Skin of body (tissue), 2 donors: ENCODE results near the gene NCOA5. TPM values are rescaled to one million over a fixed set of nuclear protein-coding genes. Genes with fewer than 3 reads are reported as not detected.

ENCODE experiments used
- DNase-seq: peaks from one replicate; lab custom pipeline; 2025; lab: John Stamatoyannopoulos, UW
- total RNA-seq: library from RNA; depleted of rRNA; stranded (reverse); fragments of >200 nt; gene quantifications from one replicate; pipeline ENCODE4 v1.2.3, GENCODE V29; 2014

The NCOA5 gene
- total RNA-seq, 1 donor from 2014 or later, result 10.8 TPM

DNA sequence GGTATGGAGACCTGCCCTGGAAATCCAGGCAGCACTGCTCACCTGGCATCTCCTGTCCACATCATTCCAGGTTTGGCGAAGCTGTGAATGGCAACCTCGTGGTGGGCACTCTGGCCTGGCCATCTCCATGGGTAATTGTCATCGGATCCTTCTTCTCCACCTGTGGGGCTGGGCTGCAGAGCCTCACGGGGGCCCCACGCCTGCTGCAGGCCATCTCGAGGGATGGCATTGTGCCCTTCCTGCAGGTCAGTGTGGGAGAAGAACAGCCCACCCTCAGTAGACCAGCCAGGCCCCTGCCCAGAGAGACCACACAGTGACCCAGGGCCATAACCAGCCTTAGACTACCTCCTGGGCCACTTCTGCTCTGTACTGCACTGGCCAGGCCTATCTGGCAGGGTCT lies 44.9 kb downstream of the NCOA5 start:
- DNase-seq, result no peak

DNA sequence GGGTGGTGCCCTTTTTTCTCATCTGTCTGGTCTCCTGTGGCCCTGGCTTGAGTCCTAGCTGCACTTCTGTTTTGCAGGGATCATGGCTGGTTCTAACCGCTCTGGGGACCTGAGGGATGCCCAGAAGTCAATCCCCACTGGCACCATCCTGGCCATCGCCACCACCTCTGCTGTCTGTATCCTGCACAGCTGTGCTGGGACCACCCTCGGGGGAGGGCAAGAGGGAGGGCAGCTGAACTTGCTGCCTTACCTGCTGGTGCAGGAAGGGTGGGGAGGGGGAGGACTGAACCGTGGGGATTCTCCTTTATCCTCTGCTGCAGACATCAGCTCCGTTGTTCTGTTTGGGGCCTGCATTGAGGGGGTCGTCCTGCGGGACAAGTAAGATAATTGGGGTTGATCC lies 46.2 kb downstream of the NCOA5 start:
- DNase-seq, result no peak

DNA sequence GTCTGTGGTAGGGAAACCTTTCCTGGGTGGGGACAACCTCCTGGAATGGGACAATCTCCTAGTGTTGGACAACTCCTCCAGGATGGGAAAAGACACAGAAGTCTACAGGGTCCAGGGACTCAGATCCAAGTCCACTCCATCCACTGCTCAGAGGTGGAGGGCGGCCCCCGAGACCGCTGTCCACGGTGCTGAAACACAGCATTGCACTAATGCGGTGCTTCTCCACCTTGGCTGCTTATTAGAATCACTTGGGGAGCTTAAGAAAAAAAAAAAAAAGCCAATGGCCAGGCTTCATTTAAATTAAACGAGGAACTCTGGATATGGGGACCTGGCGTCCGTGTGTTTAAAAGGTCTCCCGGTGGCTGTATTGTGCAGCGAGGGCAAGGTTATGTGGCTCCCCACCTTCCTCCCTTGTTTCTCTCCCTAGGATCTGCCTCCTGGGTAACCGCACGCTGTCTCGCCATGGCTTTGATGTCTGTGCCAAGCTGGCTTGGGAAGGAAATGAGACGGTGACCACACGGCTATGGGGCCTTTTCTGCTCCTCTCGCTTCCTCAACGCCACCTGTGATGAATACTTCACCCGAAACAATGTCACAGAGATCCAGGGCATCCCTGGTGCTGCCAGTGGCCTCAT lies 48.7 kb downstream of the NCOA5 start:
- no peak for DNase-seq

- no peak for DNase-seq
These were observed 52.7 kb downstream of the NCOA5 start for GRCh38 chr20:46037036-46037435.

- no peak for DNase-seq
These were observed 53.4 kb downstream of the NCOA5 start for GRCh38 chr20:46036370-46036769.

GRCh38 chr20:46035713-46036112 lies 54.0 kb downstream of the NCOA5 start:
- no peak for DNase-seq

GRCh38 chr20:46035253-46035652 lies 54.5 kb downstream of the NCOA5 start:
- DNase-seq, result no peak

DNA sequence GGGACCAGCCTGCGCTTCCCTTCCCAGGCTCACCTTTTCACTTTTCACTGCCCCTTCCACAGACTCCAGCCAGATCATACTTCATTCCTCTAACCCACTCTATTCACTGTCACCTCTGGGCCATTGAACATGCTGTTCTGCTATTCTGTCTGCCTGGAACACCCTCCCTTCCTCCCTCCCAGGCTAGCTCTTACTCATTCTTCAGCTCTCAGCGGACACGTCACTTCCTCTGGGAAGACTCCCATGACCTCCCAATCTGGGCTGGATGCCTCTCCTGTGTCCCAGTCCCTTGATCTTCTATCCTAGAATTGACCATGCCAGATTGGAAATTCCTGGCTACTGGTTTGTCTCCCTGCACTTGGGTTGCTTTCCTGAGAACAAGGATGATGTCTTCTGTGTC lies 55.7 kb downstream of the NCOA5 start:
- DNase-seq, result no peak

GRCh38 chr20:46031701-46032254 lies 58.0 kb downstream of the NCOA5 start:
- DNase-seq, result no peak

- no peak for DNase-seq
These were observed 58.7 kb downstream of the NCOA5 start for GRCh38 chr20:46031014-46031569.

DNA sequence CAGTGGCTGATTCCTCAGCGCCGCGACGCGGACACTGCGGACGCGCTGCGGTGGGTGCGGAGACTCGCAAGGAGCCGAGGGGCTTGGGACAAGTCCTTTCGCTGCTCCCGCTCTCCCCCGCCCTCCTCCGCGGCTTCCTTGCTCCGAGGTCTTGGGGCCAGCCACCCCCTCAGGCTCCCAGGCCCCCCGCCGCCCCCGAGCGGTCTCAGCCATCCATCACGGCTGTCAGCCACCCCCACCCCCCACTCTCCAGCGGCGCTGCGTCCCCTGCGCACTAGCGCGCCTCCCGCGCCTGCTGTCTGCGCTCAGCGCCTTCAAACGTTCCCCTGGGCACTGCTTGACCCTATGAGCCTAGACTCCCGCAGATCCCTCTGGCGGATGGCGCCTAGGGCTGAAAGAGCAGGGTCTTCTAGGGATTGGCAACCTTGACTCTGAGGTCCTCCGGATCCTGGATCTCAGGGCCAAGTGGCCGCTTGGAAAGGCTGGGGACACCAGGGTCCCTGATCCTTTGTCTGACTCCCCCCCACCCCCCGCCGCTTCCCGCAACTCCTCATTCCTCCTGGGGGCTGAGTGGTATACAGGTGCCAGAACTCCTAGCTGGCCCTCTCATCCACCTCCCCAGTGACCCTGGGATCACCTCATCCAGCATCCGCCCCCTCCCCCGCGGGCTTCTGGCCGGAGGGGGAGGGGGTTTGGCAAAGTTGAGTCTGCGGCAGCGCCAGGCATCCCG lies 59.3 kb downstream of the NCOA5 start:
- no peak for DNase-seq

DNA sequence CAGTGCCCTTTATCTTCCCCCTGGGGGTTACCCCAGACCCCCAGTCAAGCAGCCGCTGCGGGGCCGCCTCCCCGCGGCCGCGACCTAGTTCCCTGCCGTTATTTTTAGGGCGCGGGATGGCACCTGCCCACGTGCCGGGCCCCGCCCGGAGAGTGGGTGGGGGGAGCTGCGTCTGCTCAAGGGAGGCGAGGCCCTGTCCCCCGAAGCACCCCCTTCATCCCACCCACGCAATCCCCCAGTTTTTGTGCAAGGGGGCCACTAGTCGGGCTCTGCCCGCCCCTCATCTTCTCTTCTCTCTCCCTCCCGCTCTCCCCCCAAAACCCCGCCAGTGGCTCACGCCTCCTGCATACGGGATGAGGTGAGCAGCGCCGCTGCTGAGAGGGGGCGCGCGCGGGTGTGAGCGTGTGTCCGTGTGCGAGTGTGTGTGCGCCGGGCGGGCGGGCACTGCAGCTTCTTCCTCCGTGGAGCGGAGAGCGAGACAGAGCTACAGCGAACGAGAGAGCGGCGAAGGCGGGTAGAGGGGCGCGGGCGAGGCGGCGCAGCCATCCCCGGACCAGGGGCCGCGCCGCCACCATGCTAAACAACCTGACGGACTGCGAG lies 60.9 kb downstream of the NCOA5 start, which contains the start of gene SLC12A5:
TSS of gene SLC12A5 (plus strand) at position 444 of the 600 bp plus-strand sequence. CDS start at position 574, 130 bp downstream.
- DNase-seq, result no peak

GRCh38 chr20:46028110-46028509 lies 61.7 kb downstream of the NCOA5 start:
- DNase-seq, result no peak

- no peak for DNase-seq
These were observed 62.4 kb downstream of the NCOA5 start for GRCh38 chr20:46027245-46027853.

DNA sequence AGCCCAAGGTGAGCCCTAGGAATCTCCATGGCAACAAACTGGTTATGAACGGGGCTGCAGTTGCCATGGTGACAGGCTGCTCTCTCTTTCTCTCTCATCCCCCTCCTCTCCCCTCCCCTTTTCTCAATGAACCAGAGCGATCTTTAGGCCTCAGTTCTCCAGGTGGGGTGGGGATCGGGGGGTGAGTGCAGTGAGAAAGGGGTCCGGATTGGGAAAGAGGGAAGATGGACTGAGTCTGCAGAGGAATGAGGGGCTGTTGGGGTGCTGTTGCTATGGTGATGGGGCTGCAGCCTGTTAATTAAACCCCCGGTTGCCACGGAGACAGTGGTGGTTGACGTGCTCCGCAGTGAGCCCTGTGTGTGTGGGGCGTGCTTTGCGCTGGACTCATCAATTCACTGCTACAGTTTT lies 64.4 kb downstream of the NCOA5 start:
- no peak for DNase-seq

DNA sequence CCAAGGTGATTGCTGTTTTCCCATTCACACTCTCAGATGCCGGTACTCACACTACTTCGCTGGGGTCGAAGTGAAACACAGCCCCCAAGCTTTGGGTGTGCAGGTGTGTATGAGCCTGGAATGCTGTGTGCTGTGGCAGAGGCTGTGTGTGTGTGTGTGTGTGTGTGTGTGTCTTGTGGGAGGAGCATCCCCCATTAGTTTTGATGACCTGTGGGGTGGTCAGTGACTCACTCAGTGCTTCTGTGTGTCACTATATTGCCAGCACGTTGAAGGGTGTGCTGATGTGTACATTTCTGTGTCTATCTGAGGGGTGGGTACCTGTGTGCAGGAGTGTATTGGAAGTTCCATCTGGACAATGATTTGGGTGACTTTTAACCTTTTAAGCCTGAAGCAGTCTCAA lies 65.8 kb downstream of the NCOA5 start:
- DNase-seq, result no peak

DNA sequence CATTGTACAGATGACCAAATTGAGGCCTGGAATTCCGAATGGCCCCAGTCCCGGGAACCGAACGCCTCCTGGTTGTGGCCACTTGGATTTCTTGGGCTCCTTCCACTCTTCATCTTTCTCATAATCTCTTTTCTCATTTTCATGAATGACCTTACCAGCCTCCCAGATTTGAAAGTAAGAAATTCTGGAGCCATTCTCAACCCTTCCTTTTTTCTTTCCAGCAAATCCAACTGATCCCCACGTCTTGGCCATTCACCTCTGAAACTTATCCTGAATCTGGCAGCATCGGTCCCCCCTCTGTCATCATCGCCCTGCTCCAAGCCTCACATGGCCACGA lies 66.6 kb downstream of the NCOA5 start:
- no peak for DNase-seq

DNA sequence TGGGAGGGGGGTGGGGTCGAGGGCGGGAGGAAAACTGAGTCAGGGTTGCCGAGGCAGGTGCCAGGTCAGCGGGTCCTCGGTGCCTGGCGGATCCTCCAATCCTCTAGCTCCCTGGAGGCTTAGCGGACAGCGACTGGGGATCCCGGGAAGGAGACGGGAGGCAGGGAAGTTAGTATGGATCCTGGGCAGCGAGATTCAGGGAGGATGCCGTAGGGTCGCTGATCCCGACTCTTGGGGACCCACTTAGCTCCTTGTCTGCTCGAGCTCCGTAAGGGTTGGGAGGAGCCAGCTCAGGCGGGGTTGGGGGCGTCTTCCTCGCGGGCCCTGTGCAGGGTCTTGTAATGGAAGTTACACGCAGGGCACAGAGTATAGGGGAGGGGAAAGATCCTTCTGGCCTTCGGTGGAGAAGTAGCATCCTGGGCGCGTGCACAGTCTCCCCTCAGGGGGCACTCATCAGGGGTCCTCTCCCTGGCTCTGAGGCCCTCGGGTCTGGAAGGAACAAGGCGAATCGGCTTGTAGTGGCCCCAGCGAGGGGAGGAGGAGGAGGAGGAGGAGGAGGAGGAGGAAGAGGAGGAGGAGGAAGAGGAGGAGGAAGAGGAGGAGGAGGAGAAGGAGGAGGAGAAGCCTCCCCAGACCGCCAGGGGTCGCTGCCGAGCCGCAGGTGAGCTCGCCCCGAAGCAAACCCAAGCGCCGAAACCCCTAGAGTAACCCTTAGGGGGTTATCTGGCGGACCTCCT lies 67.2 kb downstream of the NCOA5 start:
- DNase-seq, result no peak

DNA sequence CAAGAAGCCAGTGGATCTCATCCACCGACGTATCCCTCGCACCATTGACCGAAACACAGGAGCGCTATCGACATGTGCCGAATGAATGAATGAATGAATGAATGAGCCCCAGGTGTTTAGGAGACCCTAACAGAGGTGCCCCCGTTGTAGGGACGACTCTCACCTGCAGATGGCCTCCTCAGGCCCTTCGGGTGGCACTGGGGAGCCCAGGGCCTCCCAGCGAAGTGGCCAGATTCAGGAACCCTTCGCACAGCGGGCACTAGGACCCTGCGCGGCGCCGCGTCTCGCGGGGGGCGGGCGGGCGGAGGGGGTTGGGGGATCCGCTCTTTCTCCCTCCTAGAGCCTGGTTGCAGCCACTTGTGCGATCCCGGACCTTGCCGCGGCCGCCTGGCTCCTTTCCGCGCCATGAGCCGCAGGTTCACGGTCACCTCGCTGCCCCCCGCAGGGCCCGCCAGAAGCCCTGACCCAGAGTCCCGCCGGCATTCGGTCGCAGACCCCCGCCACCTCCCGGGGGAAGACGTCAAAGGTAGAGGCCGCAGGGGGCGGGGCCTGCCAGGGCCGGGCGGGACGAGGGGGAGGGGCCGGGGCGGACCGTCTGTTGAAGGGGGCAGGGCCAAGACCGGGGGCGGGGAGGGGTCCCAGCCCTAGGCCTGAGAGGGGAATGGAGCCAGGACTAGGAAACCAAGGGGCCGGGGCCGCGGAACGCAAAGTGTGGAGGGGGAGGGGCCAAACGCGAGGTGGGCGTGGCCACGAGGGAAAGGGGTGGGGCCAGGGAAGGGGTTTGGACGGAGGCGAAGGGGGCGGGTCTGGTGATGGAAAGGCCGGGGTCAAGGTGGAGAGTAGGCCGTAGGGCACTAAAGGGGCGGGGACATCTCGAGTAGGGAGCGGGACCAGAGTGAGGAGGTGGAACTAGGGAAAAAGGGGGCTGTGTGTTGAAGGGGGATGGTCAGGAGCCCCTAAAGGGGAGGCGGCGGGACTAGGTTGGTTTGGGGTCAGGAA lies 68.1 kb downstream of the NCOA5 start:
- DNase-seq, result no peak

DNA sequence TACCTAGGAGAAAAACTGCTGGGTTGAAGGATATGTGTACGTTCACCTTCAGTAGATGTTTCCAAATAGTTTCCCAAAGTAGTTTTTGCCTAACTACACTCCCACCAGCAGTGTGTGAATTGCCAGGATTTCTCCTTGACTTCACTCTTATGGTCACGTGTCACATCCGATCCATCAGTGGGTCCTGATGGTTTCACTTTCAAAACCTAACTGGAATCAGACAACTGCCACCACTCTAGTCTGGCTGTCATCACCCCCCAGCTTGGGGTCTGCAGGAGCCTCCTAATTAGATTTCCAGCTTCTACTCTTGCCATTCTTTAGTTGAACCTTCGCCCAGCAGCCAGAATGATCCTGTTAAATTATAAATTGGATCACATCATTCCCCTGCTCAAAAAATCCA lies 69.2 kb downstream of the NCOA5 start:
- DNase-seq, result no peak
